ENCODE data around the gene PXT1. TPM values are rescaled to one million over a fixed set of nuclear protein-coding genes. Genes with fewer than 3 reads are reported as not detected.
A peak's percentile ranks its signal among the peaks of the same experiment; 100 is the strongest.

Gene PXT1
- total RNA-seq, 2 experiments from 2014 or later: 0.17 to 0.40 TPM

- POLR2A ChIA-PET: no interaction called here
Measured at GRCh38 chr6:36346486-36347273, 96.0 kb downstream of the PXT1 start.

GRCh38 chr6:36345681-36346466 is 96.8 kb downstream of the PXT1 start:
- CTCF ChIA-PET: interaction anchor here (0.8 to 3.4 kb wide), 3 partner anchors 10 to 57 kb away, joined by 3 to 8 read pairs (median 3); no protein-coding TSS in a partner anchor
- POLR2A ChIA-PET: no interaction called here
- no peak overlapping the region for H3K27ac Mint-ChIP-seq
- peaks cover 11% of the 10 kb centered on the region for H3K27me3 Mint-ChIP-seq
- no peak for DNase-seq
- H3K4me1 Mint-ChIP-seq: peaks cover 1% of the 10 kb centered on the region
- H3K36me3 Mint-ChIP-seq (ENCODE audit: low read depth): no peaks in the 10 kb centered on the region
- no peaks in the 10 kb centered on the region for H3K9me3 Mint-ChIP-seq
- no peak overlapping the region for H3K4me3 Mint-ChIP-seq

More at GRCh38 chr6:36346486-36347273, 96.0 kb downstream of the PXT1 start:
- Mint-ChIP-seq H3K9me3 (no peaks in the 10 kb centered on the region), H3K36me3 (ENCODE audit: low read depth) (no peaks in the 10 kb centered on the region), H3K27me3 (peaks cover 11% of the 10 kb centered on the region), H3K27ac (no peak overlapping the region), H3K4me1 (no peaks in the 10 kb centered on the region), H3K4me3 (no peak overlapping the region)
- CTCF ChIA-PET: interaction anchor here (0.8 to 3.4 kb wide), 4 partner anchors 9 to 56 kb away, joined by 3 to 8 read pairs (median 3); no protein-coding TSS in a partner anchor
- DNase-seq: no peak

GRCh38 chr6:36343109-36343680 is 99.5 kb downstream of the PXT1 start:
- H3K4me3 Mint-ChIP-seq: no peak overlapping the region
- peaks cover 17% of the 10 kb centered on the region for H3K27me3 Mint-ChIP-seq
- POLR2A ChIA-PET: no interaction called here
- no peaks in the 10 kb centered on the region for H3K36me3 Mint-ChIP-seq (ENCODE audit: low read depth)
- CTCF ChIA-PET: interaction anchor here (1.0 kb wide), 1 partner anchor 314 kb away, joined by 3 read pairs; no protein-coding TSS in a partner anchor
- H3K27ac Mint-ChIP-seq: no peak overlapping the region
- no peaks in the 10 kb centered on the region for H3K9me3 Mint-ChIP-seq
- peaks cover 6% of the 10 kb centered on the region for H3K4me1 Mint-ChIP-seq
- DNase-seq: no peak

GRCh38 chr6:36340618-36341454 is 101.8 kb downstream of the PXT1 start:
- peak; percentile 73 for DNase-seq
- H3K27ac Mint-ChIP-seq: no peak overlapping the region
- H3K36me3 Mint-ChIP-seq (ENCODE audit: low read depth): no peaks in the 10 kb centered on the region
- CTCF ChIA-PET: interaction anchor here (0.6 to 1.9 kb wide), 20 partner anchors 10 to 781 kb away, joined by 3 to 16 read pairs (median 4); partner anchors contain the start of genes ETV7 and MAPK14
- H3K4me3 Mint-ChIP-seq: no peak overlapping the region
- peaks cover 23% of the 10 kb centered on the region for H3K27me3 Mint-ChIP-seq
- H3K9me3 Mint-ChIP-seq: no peaks in the 10 kb centered on the region
- peaks cover 11% of the 10 kb centered on the region for H3K4me1 Mint-ChIP-seq
- POLR2A ChIA-PET: no interaction called here

Other genes with a start within 250 kb of the PXT1 start
- 10 to 100 TPM; 18.5 to 24.1 TPM for gene BRPF3, start 246.1 kb downstream of the PXT1 start, total RNA-seq
- not detected for gene PNPLA1, start 172.8 kb downstream of the PXT1 start, total RNA-seq
- gene BNIP5, start 106.0 kb downstream of the PXT1 start, total RNA-seq: not detected
- gene ETV7, start 55.2 kb downstream of the PXT1 start, total RNA-seq: 10 to 100 TPM; 13.4 to 15.3 TPM
- 10 to 100 TPM; 49.7 to 49.8 TPM for gene KCTD20, start 146 bp upstream of the PXT1 start, total RNA-seq
- gene STK38, start 104.6 kb upstream of the PXT1 start, total RNA-seq: 100 to 1,000 TPM in 1 of 2 experiments, 10 to 100 TPM in 1; 99.1 to 114 TPM
- 100 to 1,000 TPM; 394 to 441 TPM for gene SRSF3, start 151.5 kb upstream of the PXT1 start, total RNA-seq
- 10 to 100 TPM; 36.7 to 39.5 TPM for gene CDKN1A, start 235.9 kb upstream of the PXT1 start, total RNA-seq

Measured in activated CD4-positive, alpha-beta T cell treated with anti-CD3 and anti-CD28 coated beads, Interleukin-2, amount 10 ng/mL, durations not matched to agents 7 days and 5 days (primary cell).